Measurements from ENCODE around the gene IL31. TPM values are rescaled to one million over a fixed set of nuclear protein-coding genes. Genes with fewer than 3 reads are reported as not detected.

Gene IL31
- total and polyA plus RNA-seq, 2 of the 4 experiments (the other 2 are of a cell fraction): not detected

DNA sequence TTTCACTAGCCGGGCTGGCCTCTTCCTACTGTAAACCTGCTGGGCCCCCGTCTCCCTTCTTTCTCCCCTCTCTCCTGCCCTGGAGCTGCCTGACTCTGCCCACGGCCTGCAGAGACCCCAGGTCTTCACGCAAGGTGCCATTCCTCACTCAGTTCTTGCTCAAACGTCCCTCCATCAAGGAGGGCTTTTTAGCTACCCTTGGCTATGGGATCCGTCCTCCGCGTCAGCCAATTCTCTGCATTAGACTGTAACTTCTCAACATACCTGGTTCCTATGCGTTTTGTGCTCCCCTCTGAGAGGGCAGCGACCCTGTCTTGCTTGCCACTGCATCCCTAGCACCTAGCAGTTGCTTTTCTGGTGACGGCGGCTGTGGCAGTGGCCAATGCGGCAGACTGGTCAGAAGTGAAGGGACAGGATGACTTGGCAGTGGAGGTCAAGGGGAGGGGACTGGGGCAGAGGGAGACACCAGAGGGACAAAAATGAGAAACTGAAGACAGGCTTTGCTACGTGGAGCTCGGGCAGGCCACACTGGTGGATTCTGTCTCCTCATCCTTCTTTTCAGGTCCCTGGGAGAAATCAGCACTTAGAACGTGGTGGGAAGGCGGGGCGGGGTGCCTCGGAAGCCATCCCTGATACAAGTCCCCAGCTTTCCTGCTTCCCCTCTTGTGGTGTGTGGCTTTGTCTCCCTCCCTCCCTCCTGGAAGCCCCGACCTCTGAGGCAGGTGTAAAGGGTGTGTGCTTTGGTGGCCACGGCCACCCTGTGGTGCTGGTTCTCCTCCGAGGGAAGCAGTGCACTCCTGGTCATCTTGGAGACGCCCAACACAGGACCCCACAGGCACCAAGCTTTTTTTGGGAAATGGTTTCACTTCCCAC lies 31.3 kb upstream of the IL31 start:
- Histone ChIP-seq H2AFZ (replicated peaks; ENCODE audit: low read length, poor library complexity) (peak overlapping the region; percentile 52), H4K8ac (ENCODE audit: low read depth in 2 of 2, low read length in 2 of 2) (no peak overlapping the region), H2AK9ac (replicated peaks; ENCODE audit: low read depth, low read length, poor library complexity) (peak overlapping the region; percentile 15), H2BK20ac (ENCODE audit: low read depth, low read length) (no peak overlapping the region), H3K27ac (ENCODE audit: insufficient read depth, low read length) (no peak overlapping the region), H2BK5ac (ENCODE audit: low read depth, low read length, poor library complexity, severe bottlenecking) (no peak overlapping the region), H4K20me1 (ENCODE audit: insufficient read depth, low read length) (peaks cover 18% of the 10 kb centered on the region), H2AK5ac (ENCODE audit: low read depth, low read length) (no peak overlapping the region), H3K23ac (ENCODE audit: low read depth, low read length) (no peak overlapping the region), H4K5ac (ENCODE audit: low read depth, low read length) (no peak overlapping the region), H3K56ac (ENCODE audit: extremely low read depth, insufficient read depth, low read length) (no peak overlapping the region), H3K4me3 (ENCODE audit: insufficient read depth, low read depth, low read length) (no peak overlapping the region), H3K4ac (ENCODE audit: low read depth, low read length) (no peak overlapping the region), H3K9me1 (ENCODE audit: insufficient read depth, low read length) (no peaks in the 10 kb centered on the region; the same call in 1 of the 2 replicates), H4K91ac (ENCODE audit: insufficient read depth, low read depth, low read length) (no peak overlapping the region), H3K14ac (replicated peaks; ENCODE audit: low read depth, low read length) (no peak overlapping the region), H3K9me3 (ENCODE audit: control insufficient read depth, insufficient read depth, low read length) (no peaks in the 10 kb centered on the region), H3K4me1 (ENCODE audit: control insufficient read depth, insufficient read depth, low read length) (no peaks in the 10 kb centered on the region), H3K79me1 (ENCODE audit: low read depth in 1 of 2, low read length in 2 of 2) (no peaks in the 10 kb centered on the region), H3K4me2 (ENCODE audit: low read depth, low read length) (no peak overlapping the region), H2BK120ac (ENCODE audit: low read depth, low read length) (no peak overlapping the region), H3K18ac (ENCODE audit: low read depth, low read length) (no peak overlapping the region), H3K9ac (ENCODE audit: low read depth, low read length) (no peak overlapping the region), H3K27me3 (ENCODE audit: control insufficient read depth, insufficient read depth, low read length) (peaks cover 22% of the 10 kb centered on the region), H2BK15ac (ENCODE audit: low read depth, low read length) (no peak overlapping the region), H3K36me3 (ENCODE audit: control insufficient read depth, insufficient read depth, low read length) (peaks cover 24% of the 10 kb centered on the region)
- ChIA-PET POLR2A (ENCODE audit: unreplicated experiment) (no interaction called here), CTCF (interaction anchor here (0.6 kb wide), 1 partner anchor 144 kb away, joined by 3 read pairs; no protein-coding TSS in a partner anchor)
- in situ Hi-C loops (cut with MboI; ENCODE audit: low sequenced_read_pairs): no loop called here
- ATAC-seq (ENCODE audit: low read depth): no peak
- DNase-seq: no peak
- no TSS peak for BruUV-seq (replicated peaks)
- dilution Hi-C loops (cut with HindIII; ENCODE audit: low sequenced_read_pairs, unreplicated experiment): no loop called here
- WGBS, 2 experiments (ENCODE audit: extremely low coverage in 2 of 2, insufficient read length in 1 of 2): 64% methylated on average over 9 of the region's 23 CpGs; no CpG with 5 or more reads in 1 of the 2 experiments
- intact Hi-C loops (cut with micrococcal nuclease): no loop called here
- TF ChIP-seq RFX5 (IDR thresholded peaks at IDR 0.05; ENCODE audit: low read depth, low read length): no peak
- TF ChIP-seq BHLHE40 (IDR thresholded peaks at IDR 0.05; ENCODE audit: low read depth, low read length): no peak
- TF ChIP-seq CEBPB (IDR thresholded peaks at IDR 0.05; ENCODE audit: low read depth, low read length): no peak
- TF ChIP-seq RCOR1 (IDR thresholded peaks at IDR 0.05; ENCODE audit: insufficient replicate concordance, low read length): no peak
- TF ChIP-seq RAD21 (IDR thresholded peaks at IDR 0.05; ENCODE audit: low read length): no peak
- no peak for TF ChIP-seq CTCF (conservative IDR thresholded peaks at IDR 0.05; ENCODE audit: low read depth, low read length)
- TF ChIP-seq, protein P1, sequence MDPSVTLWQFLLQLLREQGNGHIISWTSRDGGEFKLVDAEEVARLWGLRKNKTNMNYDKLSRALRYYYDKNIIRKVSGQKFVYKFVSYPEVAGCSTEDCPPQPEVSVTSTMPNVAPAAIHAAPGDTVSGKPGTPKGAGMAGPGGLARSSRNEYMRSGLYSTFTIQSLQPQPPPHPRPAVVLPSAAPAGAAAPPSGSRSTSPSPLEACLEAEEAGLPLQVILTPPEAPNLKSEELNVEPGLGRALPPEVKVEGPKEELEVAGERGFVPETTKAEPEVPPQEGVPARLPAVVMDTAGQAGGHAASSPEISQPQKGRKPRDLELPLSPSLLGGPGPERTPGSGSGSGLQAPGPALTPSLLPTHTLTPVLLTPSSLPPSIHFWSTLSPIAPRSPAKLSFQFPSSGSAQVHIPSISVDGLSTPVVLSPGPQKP (IDR thresholded peaks at IDR 0.05; ENCODE audit: borderline replicate concordance, low read depth, low read length): no peak
- TF ChIP-seq NFE2L2 (IDR thresholded peaks at IDR 0.05; ENCODE audit: low read depth, low read length): no peak
- TF ChIP-seq MXI1 (IDR thresholded peaks at IDR 0.05; ENCODE audit: borderline replicate concordance, low read depth, low read length): no peak
- no peak for TF ChIP-seq MAZ (IDR thresholded peaks at IDR 0.05; ENCODE audit: borderline replicate concordance, low read depth, low read length)
- TF ChIP-seq POLR2A (IDR thresholded peaks at IDR 0.05; ENCODE audit: low read depth, low read length): no peak
- no peak for TF ChIP-seq SMC3 (IDR thresholded peaks at IDR 0.05; ENCODE audit: low read depth, low read length)
- TF ChIP-seq, protein P2, sequence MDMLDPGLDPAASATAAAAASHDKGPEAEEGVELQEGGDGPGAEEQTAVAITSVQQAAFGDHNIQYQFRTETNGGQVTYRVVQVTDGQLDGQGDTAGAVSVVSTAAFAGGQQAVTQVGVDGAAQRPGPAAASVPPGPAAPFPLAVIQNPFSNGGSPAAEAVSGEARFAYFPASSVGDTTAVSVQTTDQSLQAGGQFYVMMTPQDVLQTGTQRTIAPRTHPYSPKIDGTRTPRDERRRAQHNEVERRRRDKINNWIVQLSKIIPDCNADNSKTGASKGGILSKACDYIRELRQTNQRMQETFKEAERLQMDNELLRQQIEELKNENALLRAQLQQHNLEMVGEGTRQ (IDR thresholded peaks at IDR 0.05; ENCODE audit: low read depth, low read length): no peak
- TF ChIP-seq FOS (IDR thresholded peaks at IDR 0.05; ENCODE audit: low read depth, low read length): no peak
- TF ChIP-seq MAFK (IDR thresholded peaks at IDR 0.05; ENCODE audit: low read depth, low read length): no peak

All from IMR-90 (cell line).